Sigmoid colon (tissue), 7 donors: Measurements from ENCODE around the gene SPR. TPM values are rescaled to one million over a fixed set of nuclear protein-coding genes. Genes with fewer than 3 reads are reported as not detected.

Experiments
- DNase-seq: peaks from one replicate; pipeline ENCODE4 v3.0.0-alpha.2; 2019
- H3K27ac ChIP-seq, 4 donors: fragments of 200-600 bp; sonication (generic); one replicate each; pipeline ENCODE4 v1.5.1; 2016 to 2019; ENCODE audit warnings: mild to moderate bottlenecking in 1 of 4
- H3K27me3 ChIP-seq, 3 donors: fragments of 200-600 bp; sonication (generic); one replicate each; pipeline ENCODE4 v1.5.1; 2019; ENCODE audit warnings: mild to moderate bottlenecking in 1 of 3
- H3K36me3 ChIP-seq, 4 donors: fragments of 200-600 bp; sonication (generic); one replicate each; pipeline ENCODE4 v1.5.1; 2016 to 2019
- H3K4me1 ChIP-seq, 4 donors: fragments of 200-600 bp; sonication (generic); one replicate each; pipeline ENCODE4 v1.5.1; 2017 to 2019
- H3K4me3 ChIP-seq, 4 donors: fragments of 200-600 bp; sonication (generic); one replicate each; pipeline ENCODE4 v1.5.1; 2017 to 2019; ENCODE audit warnings: mild to moderate bottlenecking in 2 of 4, moderate library complexity in 1 of 4
- H3K9me3 ChIP-seq, 4 donors: fragments of 200-600 bp in 3 of 4; sonication (generic) in 3 of 4; one replicate each; pipeline versions ENCODE4 v1.5.1 to v1.6.1; 2013 to 2019
- EP300 ChIP-seq, 4 donors: sonication (generic); formaldehyde crosslinking; IDR thresholded peaks; one replicate each; pipeline ENCODE4 v1.6.1; 2017; ENCODE audit warnings: antibody characterized with exemption in 4 of 4
- POLR2A ChIP-seq, 2 donors: fragments of 450-650 bp; IDR thresholded peaks; one replicate each; pipeline ENCODE4 v1.6.1; 2016; ENCODE audit warnings: antibody characterized with exemption in 2 of 2, mild to moderate bottlenecking in 2 of 2, moderate library complexity in 2 of 2
- POLR2AphosphoS5 ChIP-seq, 4 donors: sonication (generic); formaldehyde crosslinking; IDR thresholded peaks; one replicate each; pipeline ENCODE4 v1.6.1; 2017; ENCODE audit warnings: antibody characterized with exemption in 4 of 4
- WGBS, 2 donors: extraction: QIAGEN DNeasy Blood & Tissue Kit; methylation state at CpG; one replicate each; pipeline ENCODE4 v1.1.7; 2013; 5-methylcytosine and 5-hydroxymethylcytosine counted together
- intact Hi-C: fragments of 100-400 bp; cut with DNase I; formaldehyde crosslinking; loops from one replicate; pipeline ENCODE4 v1.15.1; 2023
- polyA plus RNA-seq, 3 donors: library from polyadenylated mRNA; stranded (reverse); fragments of 200-250 nt; gene quantifications; one replicate each; pipeline ENCODE4 v1.2.3, GENCODE V29; 2013
- total RNA-seq, 4 donors: library from RNA; depleted of rRNA; stranded (reverse); fragments of >200 nt; gene quantifications; one replicate each; pipeline ENCODE4 v1.1.0, GENCODE V29; 2016
- TF ChIP-seq, protein P1 (sequence below), 4 experiments: fragments of 450-650 bp in 3 of 4; fragments of 200-600 bp in 1 of 4; IDR thresholded peaks; one replicate each; pipeline ENCODE4 v1.5.1; 2016 to 2019; ENCODE audit warnings: antibody characterized with exemption in 4 of 4, mild to moderate bottlenecking in 3 of 4, moderate library complexity in 2 of 4
- donor health status: healthy with polysubstance abuse.
- donor health status: Bipolar disorder and iron deficiency.
- donor health status: healthy.

The SPR gene
- total RNA-seq, result 10 to 100 TPM; 31.0 to 51.8 (median 37.6) TPM
- polyA plus RNA-seq, result 10 to 100 TPM; 46.1 to 69.8 (median 58.9) TPM

GRCh38 chr2:72887032-72887739 lies at the start of gene SPR:
TSS of gene SPR (plus strand) at chr2:72887408. CDS start at chr2:72887433, 25 bp downstream.
- H3K4me1 ChIP-seq, result peaks cover 0 to 33% (median 28%) of the 10 kb centered on the region in 4 donors
- intact Hi-C loops, result loop anchor here (5.0 kb wide), 1 partner anchor 290 kb away; no protein-coding TSS in a partner anchor
- H3K27ac ChIP-seq, result peak within 1 kb of the TSS; percentile 84 to 91 (median 90)
- H3K27me3 ChIP-seq, result no peaks in the 10 kb centered on the region
- H3K4me3 ChIP-seq, result peak within 1 kb of the TSS; percentile 44 to 92 (median 72)
- peak; percentile 82 for DNase-seq
- H3K36me3 ChIP-seq, result peaks cover 0 to 11% (median 9%) of the 10 kb centered on the region in 4 donors
- 1% methylated on average over 76 of the region's 76 CpGs for WGBS, 2 donors
- no peaks in the 10 kb centered on the region for H3K9me3 ChIP-seq
- TF ChIP-seq EP300 (IDR thresholded peaks at IDR 0.05) (no peak), POLR2A (IDR thresholded peaks at IDR 0.05) (no peak), POLR2AphosphoS5 (IDR thresholded peaks at IDR 0.05) (no peak)
- TF ChIP-seq, protein P1, sequence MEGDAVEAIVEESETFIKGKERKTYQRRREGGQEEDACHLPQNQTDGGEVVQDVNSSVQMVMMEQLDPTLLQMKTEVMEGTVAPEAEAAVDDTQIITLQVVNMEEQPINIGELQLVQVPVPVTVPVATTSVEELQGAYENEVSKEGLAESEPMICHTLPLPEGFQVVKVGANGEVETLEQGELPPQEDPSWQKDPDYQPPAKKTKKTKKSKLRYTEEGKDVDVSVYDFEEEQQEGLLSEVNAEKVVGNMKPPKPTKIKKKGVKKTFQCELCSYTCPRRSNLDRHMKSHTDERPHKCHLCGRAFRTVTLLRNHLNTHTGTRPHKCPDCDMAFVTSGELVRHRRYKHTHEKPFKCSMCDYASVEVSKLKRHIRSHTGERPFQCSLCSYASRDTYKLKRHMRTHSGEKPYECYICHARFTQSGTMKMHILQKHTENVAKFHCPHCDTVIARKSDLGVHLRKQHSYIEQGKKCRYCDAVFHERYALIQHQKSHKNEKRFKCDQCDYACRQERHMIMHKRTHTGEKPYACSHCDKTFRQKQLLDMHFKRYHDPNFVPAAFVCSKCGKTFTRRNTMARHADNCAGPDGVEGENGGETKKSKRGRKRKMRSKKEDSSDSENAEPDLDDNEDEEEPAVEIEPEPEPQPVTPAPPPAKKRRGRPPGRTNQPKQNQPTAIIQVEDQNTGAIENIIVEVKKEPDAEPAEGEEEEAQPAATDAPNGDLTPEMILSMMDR (IDR thresholded peaks at IDR 0.05), result no peak

- Histone ChIP-seq H3K36me3 (no peaks in the 10 kb centered on the region), H3K4me1 (no peaks in the 10 kb centered on the region), H3K27me3 (peaks cover 0 to 3% (median 0%) of the 10 kb centered on the region in 3 donors), H3K9me3 (no peaks in the 10 kb centered on the region), H3K27ac (no peak overlapping the region), H3K4me3 (no peak overlapping the region)
- WGBS, 2 donors, result 92 to 94% methylated on average over 2 of the region's 2 CpGs
- intact Hi-C loops, result no loop called here
- no peak for DNase-seq
- no peak for TF ChIP-seq POLR2AphosphoS5 (IDR thresholded peaks at IDR 0.05)
- no peak for TF ChIP-seq EP300 (IDR thresholded peaks at IDR 0.05)
- TF ChIP-seq POLR2A (IDR thresholded peaks at IDR 0.05), result no peak
- TF ChIP-seq, protein P1 (IDR thresholded peaks at IDR 0.05), result no peak
These were observed 47.1 kb upstream of the SPR start for GRCh38 chr2:72840066-72840465.

- Histone ChIP-seq H3K4me3 (no peak overlapping the region), H3K27me3 (peaks cover 0 to 3% (median 0%) of the 10 kb centered on the region in 3 donors), H3K4me1 (no peaks in the 10 kb centered on the region), H3K27ac (no peak overlapping the region), H3K36me3 (no peaks in the 10 kb centered on the region), H3K9me3 (no peaks in the 10 kb centered on the region)
- intact Hi-C loops, result no loop called here
- WGBS, 2 donors, result 64 to 72% methylated on average over 3 of the region's 3 CpGs
- TF ChIP-seq POLR2A (IDR thresholded peaks at IDR 0.05) (no peak), POLR2AphosphoS5 (IDR thresholded peaks at IDR 0.05) (no peak), EP300 (IDR thresholded peaks at IDR 0.05) (no peak)
- TF ChIP-seq, protein P1 (IDR thresholded peaks at IDR 0.05), result no peak
- no peak for DNase-seq
These were observed 45.6 kb upstream of the SPR start for GRCh38 chr2:72841462-72842125.

DNA sequence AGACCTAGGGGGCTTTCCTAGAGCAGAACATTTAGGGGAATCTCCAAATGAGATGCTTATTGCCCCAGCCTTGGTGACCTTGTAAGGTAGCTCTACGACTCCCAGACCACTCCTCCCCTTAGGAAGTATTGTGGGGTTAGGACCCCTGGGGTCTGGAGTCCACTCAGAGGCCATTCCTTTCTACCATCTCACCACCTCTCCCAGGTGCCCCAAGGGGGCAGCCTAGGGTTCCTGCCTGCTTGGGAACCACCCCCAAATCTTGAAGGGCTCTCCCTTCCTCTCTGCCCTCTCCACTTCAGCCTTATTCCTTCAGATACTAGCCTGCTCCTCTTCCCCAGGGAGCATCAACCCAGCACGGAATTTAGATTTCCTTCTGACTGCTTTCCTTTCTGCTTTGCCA lies 43.9 kb upstream of the SPR start:
- Histone ChIP-seq H3K9me3 (no peaks in the 10 kb centered on the region), H3K4me3 (no peak overlapping the region), H3K4me1 (no peaks in the 10 kb centered on the region), H3K27me3 (peaks cover 0 to 3% (median 0%) of the 10 kb centered on the region in 3 donors), H3K27ac (no peak overlapping the region), H3K36me3 (no peaks in the 10 kb centered on the region)
- WGBS, 2 donors, result 64 to 67% methylated on average over 2 of the region's 2 CpGs
- intact Hi-C loops, result no loop called here
- DNase-seq, result no peak
- TF ChIP-seq EP300 (IDR thresholded peaks at IDR 0.05) (no peak), POLR2AphosphoS5 (IDR thresholded peaks at IDR 0.05) (no peak), POLR2A (IDR thresholded peaks at IDR 0.05) (no peak)
- TF ChIP-seq, protein P1 (IDR thresholded peaks at IDR 0.05), result no peak
